HG03432 (cell line): Measurements from ENCODE around the gene SLC18B1.
A peak's percentile ranks its signal among the peaks of the same experiment; 100 is the strongest.

ENCODE experiments used
- ATAC-seq: cut with Tn5 transposase; IDR thresholded peaks from one replicate; pipeline ENCODE4 v1.9.1; 2021; ENCODE audit warnings: mild to moderate bottlenecking, moderate library complexity; ENCODE audit not compliant: unreplicated experiment

Gene SLC18B1

GRCh38 chr6:132797951-132798868, at the start of gene SLC18B1:
TSS of gene SLC18B1 (minus strand) at chr6:132798637. CDS start at chr6:132798456, 181 bp downstream.
- ATAC-seq = peak; percentile 62

DNA sequence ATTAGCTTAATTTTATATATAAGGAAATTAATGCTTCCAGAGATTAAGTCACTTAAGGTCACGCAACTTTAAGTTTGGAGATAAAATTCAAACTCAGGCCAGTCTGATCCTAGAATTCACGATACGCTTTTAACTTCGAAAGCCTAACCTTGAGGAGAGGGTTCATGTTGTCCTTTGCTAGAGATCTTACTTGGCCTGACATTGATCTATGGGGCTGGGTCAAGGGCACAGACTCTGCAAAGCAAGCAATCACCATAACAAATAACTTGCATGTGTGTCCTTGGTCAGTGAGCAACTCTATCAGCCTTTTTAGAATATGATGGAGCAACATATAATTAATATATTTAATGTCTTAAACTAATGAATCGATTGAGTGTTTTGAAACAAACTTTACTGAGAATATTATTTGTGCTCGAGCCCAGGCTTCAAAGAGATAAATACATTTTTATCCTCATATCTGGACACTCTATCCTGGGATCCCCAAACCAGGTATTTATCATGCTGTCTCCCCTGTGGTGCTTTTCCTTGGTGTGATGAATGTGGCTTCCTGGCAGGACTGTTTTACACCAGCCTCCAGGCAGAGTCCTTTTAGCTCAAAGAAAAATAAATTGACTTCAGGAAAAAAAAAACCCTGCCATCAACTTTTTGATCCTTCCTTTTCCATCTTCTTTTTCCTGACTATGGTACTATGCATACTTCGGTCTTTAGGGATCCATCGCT, 45.0 kb upstream of the SLC18B1 start:
- ATAC-seq = no peak

- no peak for ATAC-seq
Observed at GRCh38 chr6:132841966-132842365, 43.5 kb upstream of the SLC18B1 start.

GRCh38 chr6:132832891-132833290, 34.5 kb upstream of the SLC18B1 start:
- no peak for ATAC-seq

GRCh38 chr6:132830334-132830751, 31.9 kb upstream of the SLC18B1 start:
- ATAC-seq = no peak

DNA sequence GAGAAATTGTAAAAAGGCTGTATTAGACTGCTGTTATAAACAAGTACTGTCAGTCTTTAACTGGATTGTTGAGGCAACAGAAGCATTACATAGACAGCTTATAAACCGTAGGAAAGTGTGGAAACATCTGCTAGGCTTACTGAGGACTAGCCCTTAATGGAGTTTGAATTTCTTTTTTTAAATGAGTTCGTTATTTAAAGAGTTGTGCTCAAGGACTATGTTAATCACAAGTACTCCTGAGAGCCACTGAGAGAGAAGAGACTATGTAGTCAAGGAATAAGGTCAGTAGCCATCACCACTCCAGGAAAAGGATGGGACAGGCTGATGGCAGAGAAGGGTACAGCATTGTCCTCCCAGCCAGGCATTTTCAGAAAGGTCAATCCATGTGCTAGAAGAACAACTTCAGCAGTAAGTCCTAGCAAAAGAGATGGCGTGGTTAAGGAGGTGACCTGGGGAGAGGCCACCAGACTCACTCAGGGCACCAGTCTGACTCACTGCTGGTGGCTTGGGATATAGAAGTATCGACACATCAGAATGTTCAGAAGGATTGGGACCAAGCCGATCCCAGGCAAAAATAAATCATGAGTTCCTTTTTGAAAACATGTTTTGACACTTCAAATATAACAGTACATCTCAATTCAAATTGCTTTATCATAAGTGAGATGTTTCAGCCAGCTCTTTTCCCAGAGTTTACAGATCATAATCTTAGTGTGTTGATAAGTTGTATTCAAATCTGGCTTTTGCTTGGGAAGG, 22.4 kb upstream of the SLC18B1 start:
- ATAC-seq = no peak

- ATAC-seq = no peak
Observed at GRCh38 chr6:132819405-132820161, 21.1 kb upstream of the SLC18B1 start.

DNA sequence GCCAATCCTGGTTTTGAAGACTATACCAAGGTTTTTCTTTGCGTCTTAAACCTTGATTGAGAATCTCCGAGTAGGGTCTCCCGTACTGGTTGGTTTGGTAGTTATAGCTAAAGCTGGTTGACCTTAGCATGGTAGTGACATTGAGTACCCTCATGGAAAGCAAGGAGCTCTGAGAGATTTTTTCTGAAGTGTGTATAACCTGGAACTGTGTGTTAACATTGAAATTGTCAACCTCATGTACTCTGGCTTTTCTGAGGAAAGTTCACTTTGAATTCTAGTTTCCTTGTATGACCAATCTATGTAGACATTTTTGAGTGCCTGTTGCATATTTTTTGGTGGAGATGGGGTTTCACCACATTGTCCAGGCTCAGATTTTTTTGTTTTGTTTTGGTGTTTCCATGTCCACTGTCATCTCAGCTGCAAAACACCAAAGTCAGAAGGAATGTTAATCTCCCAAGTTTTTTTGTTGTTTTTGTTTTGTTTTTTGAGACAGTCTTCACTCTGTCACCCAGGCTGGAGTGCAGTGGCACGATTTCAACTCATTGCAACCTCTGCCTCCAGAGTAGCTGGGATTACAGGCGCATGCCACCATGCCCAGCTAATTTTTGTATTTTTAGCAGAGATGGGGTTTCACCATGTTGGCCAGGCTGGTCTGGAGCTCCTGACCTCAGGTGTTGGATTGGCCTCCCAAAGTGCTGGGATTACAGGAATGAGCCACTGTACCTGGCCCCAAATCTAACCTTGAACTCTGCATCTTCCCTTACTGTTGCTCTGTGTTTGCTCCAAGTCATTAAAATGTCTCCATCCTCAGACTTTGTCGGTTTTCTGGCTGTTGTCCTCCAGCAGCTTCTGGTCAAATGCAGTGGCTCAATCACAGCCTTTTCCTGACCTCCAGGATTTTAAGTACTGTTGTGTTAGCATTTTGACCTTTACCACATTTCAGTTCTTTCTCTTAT, 20.2 kb upstream of the SLC18B1 start:
- ATAC-seq = no peak

DNA sequence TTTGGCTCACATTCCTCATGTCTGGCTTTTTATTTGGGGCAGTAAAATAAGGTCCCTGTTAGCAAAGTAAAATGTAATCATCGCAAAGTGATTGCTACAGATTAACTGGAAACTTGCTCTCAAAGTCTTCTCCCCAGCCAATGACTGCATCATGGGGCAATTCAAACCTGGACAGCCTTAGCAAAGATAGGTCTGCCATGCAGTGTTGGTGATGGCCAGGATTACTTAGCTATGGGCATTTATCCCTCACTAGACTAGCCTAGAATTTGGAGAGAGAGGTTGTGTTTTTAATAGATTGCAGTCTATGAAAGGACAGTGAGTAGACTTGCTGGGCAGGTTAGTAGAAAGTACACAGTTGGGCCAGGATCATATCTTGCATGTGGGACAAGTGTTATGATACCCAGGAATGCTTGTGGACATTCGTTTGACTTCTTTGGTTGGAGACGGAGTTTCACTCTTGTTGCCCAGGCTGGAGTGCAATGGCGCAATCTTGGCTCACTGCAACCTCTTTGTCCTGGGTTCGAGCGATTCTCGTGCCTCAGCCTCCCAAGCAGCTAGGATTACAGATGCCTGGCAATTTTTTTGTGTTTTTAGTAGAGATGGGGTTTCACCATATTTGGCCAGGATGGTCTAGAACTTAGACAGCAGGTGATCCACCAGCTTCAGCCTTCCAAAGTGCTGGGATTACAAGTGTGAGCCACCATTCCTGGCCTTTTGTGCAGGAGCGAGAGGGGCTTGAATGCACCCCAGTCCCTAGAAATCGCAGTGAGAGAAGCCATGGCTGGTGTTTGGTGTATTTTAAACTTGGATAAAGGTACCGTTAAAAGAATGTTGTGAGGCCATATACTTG, 19.3 kb upstream of the SLC18B1 start:
- no peak for ATAC-seq

- ATAC-seq = no peak
Observed at GRCh38 chr6:132816660-132817059, 18.2 kb upstream of the SLC18B1 start.

GRCh38 chr6:132814716-132815570, 16.5 kb upstream of the SLC18B1 start:
- peak; percentile 11 for ATAC-seq

DNA sequence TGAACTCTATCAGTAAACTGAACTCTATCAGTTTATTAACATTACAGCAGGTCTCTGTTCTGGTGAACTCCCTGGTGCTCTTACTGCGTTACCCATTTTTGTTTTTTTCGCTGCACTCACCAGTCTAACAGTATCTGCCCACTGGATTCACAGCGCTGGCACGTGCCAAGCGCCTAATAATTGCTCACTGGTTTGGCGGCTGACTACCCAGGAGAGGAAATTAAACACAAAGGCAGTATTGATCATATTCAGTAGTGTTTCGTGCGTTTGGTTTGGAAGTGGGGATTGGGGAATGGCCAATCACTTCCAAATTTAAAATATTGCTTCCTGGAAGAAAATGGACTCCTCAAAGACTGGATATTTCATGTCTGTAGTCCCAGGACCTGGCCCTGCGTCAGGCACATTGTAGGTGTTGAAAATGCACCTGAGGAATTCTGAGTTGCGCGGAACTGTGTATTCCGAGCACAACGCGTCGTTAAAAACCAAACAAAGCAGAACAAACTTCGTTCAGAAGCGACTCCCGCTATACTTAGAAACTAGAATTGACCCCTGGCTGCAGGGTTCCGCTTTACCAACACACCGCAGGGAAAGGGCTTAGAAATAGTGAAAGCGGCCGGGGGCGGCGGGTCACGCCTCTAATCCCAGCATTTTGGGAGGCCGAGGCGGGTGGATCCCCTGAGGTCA, 14.9 kb upstream of the SLC18B1 start:
- ATAC-seq = peak; percentile 31

DNA sequence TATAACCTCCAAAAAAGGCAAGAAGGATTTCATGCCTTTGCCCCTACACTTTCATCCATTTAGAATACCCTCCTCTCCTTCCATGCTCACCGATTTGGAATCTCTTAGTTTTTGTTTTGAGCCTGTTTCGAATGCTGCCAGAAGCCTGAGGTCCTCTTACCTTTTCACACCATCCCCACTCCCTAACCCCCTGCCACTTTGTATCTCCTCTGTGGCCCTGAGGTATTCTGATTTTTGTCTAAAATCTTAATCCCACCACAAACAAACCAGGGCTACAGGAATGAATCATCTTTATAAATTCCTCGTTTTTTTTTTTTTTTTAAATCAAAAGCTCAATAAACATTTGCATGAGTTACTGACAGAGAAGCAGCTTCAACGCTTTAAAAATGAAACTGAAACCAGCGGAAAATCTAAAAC, 14.3 kb upstream of the SLC18B1 start:
- peak; percentile 9 for ATAC-seq

- no peak for ATAC-seq
Observed at GRCh38 chr6:132812255-132812732, 13.9 kb upstream of the SLC18B1 start.

- ATAC-seq = no peak
Observed at GRCh38 chr6:132811276-132811675, 12.8 kb upstream of the SLC18B1 start.

- no peak for ATAC-seq
Observed at GRCh38 chr6:132805548-132805947, 7.1 kb upstream of the SLC18B1 start.

DNA sequence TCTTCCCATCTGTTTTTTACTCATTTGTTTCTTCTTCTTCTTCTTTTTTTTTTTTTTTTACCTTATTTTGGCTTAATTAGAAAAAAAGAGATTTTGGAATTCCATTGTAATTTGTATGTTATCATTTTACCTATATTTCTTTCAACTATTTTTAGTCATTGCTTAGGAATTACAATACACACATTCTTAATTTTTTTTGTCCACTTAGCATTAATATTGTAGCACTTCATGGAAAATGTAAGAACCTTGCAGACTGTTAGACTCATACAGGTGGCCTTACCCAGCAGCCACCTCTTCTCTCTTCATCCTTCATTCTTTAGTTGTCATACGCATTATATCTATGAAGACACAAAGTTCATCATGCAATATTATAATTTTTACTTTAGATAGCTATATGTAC, 5.8 kb upstream of the SLC18B1 start:
- ATAC-seq = no peak
